ENCODE data around the gene CEP63.

DNA sequence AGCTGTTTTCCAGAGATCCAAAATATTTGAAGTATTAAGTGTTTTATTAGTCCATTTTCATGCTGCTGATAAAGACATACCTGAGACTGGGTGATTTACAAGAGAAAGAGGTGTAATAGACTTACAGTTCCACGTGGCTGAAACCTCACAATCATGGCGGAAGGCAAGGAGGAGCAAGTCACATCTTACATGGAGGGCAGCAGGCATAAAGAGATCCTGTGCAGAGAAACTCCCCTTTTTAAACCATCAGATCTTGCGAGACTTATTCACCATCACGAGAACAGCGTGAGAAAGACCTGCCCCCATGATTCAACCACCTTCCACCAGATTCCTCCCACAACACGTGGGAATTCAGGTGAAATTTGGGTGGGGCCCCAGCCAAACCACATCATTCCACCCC is 82.9 kb downstream of the CEP63 start:
- no peak for TF ChIP-seq POLR2A (IDR thresholded peaks at IDR 0.05)
- no peak for TF ChIP-seq CTCF (IDR thresholded peaks at IDR 0.05)

All from breast epithelium (tissue), 3 donors.